Duodenal mucosa (tissue), 2 donors: Measurements from ENCODE around the gene NSUN2.
"Not testable (repeated sequence)": the region's sequence is repeated elsewhere in the genome, so short reads cannot be mapped to it uniquely, and the experiment has no call there.

Experiments
- H3K27ac ChIP-seq: one replicate; pipeline ENCODE4 v1.7.0; 2013; ENCODE audit warnings: low read depth, low read length
- H3K27me3 ChIP-seq, 2 donors: one replicate each; pipeline ENCODE4 v1.7.0; 2013; ENCODE audit warnings: low read length in 2 of 2, control low read depth in 1 of 2; ENCODE audit not compliant: insufficient read depth in 2 of 2, control insufficient read depth in 1 of 2
- H3K36me3 ChIP-seq, 2 donors: one replicate each; pipeline ENCODE4 v1.7.0; 2013; ENCODE audit warnings: low read length in 2 of 2, control low read depth in 1 of 2; ENCODE audit not compliant: insufficient read depth in 2 of 2, control insufficient read depth in 1 of 2
- H3K4me1 ChIP-seq, 2 donors: one replicate each; pipeline ENCODE4 v1.7.0; 2013; ENCODE audit warnings: low read length in 2 of 2, control low read depth in 1 of 2; ENCODE audit not compliant: insufficient read depth in 2 of 2, control insufficient read depth in 1 of 2
- H3K4me3 ChIP-seq, 2 donors: one replicate each; pipeline ENCODE4 v1.7.0; 2013; ENCODE audit warnings: low read length in 2 of 2, low read depth in 1 of 2
- H3K9ac ChIP-seq, 2 donors: one replicate each; pipeline ENCODE4 v1.7.0; 2013; ENCODE audit warnings: low read length in 2 of 2, low read depth in 1 of 2
- H3K9me3 ChIP-seq, 2 donors: one replicate each; pipeline ENCODE4 v1.7.0; 2013; ENCODE audit warnings: low read length in 2 of 2, control low read depth in 1 of 2; ENCODE audit not compliant: control insufficient read depth in 1 of 2

Gene NSUN2

DNA sequence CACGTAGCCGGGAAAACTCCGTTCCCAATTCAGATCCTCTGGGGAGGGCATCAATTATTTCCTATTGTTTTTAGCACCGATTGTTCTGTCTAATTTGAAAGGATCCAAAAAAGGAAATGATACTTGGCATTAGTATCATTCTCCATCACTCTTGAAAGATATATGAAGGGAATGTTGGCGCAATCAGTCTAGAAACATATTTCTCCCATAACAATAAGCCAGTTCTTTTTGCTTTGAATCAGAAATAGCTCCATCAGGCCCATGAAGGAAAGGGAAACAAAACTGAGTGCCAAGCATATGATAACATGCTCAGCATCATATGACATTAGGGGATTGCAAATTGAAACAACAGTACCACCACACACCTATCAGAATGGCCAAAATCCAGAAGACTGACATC, 40.2 kb upstream of the NSUN2 start:
- Histone ChIP-seq H3K36me3 (peaks cover 0 to 7% of the 10 kb centered on the region in 2 donors), H3K9me3 (no peaks in the 10 kb centered on the region), H3K9ac (no peak overlapping the region), H3K4me1 (no peaks in the 10 kb centered on the region), H3K27ac (no peak overlapping the region), H3K27me3 (no peaks in the 10 kb centered on the region), H3K4me3 (no peak overlapping the region)

DNA sequence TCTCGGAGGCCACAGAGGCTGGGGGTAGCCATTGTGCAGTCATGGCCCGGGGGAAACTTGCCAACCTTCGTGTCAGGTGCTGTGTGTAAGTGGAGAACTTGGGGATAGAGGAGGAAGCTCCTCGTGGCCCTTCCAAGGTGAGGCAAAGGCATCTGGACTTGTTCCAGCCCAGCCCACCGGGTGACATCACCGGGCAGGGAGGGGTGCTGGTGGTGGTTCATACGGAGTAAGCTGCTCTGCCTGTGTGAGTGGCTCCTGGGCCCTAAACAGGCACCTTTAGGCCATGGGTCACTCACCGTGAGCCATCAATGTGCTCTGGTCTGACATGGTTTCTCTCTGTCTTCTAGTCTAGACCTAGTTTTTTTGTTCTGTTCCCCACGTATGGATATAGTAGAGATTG, 35.9 kb upstream of the NSUN2 start:
- not testable (repeated sequence) for H3K36me3 ChIP-seq, H3K9ac ChIP-seq, H3K4me1 ChIP-seq, H3K9me3 ChIP-seq, H3K27me3 ChIP-seq, H3K4me3 ChIP-seq, H3K27ac ChIP-seq

DNA sequence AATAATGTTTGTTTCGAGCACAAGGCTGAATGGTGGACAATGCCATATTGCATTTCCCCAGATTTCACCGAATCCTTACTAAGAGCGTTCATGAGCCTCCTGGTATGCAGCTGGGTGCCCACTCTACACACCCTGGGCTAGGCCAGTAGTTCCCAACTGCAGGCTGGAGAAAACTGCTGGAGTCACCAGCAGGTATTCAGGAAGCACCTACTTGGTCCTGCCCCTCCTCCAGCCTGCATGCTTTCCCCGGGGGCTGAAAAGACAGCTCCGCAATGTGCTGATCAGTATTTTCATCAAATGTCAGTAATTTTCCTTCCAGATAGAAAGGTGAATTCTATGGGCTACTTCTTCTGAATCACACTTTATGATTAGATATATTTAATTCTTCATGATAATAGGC, 34.8 kb upstream of the NSUN2 start:
- Histone ChIP-seq H3K4me1 (no peaks in the 10 kb centered on the region), H3K9ac (no peak overlapping the region), H3K9me3 (no peaks in the 10 kb centered on the region), H3K4me3 (no peak overlapping the region), H3K36me3 (peaks cover 0 to 9% of the 10 kb centered on the region in 2 donors), H3K27me3 (no peaks in the 10 kb centered on the region), H3K27ac (no peak overlapping the region)

DNA sequence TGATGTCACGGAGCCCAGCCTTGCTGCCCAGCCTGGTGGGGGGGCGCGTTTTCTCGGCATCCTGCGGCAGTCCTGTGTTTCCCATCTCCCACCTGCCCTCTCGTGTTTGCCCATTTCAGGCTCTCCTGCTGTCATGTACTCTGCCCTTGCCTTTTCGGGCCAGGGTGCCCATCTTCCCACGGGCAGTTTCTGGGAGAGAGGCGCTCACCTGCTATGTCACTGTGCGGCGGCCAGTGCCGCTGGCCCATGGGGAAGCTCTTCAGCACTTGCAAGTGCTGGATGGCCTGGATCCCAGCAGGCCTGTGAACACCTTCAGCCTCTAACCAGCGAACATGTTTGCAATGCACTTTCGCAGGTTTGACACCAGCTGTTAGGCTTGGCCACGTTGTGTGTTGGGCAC, 33.9 kb upstream of the NSUN2 start:
- H3K27ac ChIP-seq = no peak overlapping the region
- H3K9me3 ChIP-seq = no peaks in the 10 kb centered on the region
- H3K27me3 ChIP-seq = no peaks in the 10 kb centered on the region
- peaks cover 0 to 9% of the 10 kb centered on the region in 2 donors for H3K36me3 ChIP-seq
- no peak overlapping the region for H3K9ac ChIP-seq
- no peak overlapping the region for H3K4me3 ChIP-seq
- H3K4me1 ChIP-seq = no peaks in the 10 kb centered on the region

DNA sequence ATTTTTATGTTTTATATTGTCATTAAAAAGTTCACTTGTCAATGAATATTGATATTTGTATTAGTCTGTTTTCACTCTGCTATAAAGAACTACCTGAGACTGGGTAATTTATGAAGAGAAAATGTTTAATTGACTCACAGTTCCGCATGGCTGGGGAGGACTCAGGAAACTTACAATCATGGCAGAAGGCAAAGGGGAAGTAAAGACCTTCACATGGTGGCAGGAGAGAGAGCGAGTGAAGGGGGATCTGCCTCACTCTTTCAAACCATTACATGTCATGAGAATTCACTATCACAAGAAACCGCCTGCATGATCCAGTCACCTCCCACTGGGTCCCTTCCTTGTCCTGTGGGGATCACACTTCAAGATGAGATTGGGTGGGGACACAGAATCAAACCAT, 27.8 kb upstream of the NSUN2 start:
- peak overlapping the region in 1 of 2 donors; percentile 13 for H3K9ac ChIP-seq
- H3K27me3 ChIP-seq = no peaks in the 10 kb centered on the region
- peaks cover 9 to 10% of the 10 kb centered on the region in 2 donors for H3K4me1 ChIP-seq
- H3K36me3 ChIP-seq = peaks cover 16 to 24% of the 10 kb centered on the region in 2 donors
- H3K9me3 ChIP-seq = peaks cover 6 to 7% of the 10 kb centered on the region in 2 donors
- peak overlapping the region; percentile 5 to 33 for H3K4me3 ChIP-seq
- no peak overlapping the region for H3K27ac ChIP-seq

DNA sequence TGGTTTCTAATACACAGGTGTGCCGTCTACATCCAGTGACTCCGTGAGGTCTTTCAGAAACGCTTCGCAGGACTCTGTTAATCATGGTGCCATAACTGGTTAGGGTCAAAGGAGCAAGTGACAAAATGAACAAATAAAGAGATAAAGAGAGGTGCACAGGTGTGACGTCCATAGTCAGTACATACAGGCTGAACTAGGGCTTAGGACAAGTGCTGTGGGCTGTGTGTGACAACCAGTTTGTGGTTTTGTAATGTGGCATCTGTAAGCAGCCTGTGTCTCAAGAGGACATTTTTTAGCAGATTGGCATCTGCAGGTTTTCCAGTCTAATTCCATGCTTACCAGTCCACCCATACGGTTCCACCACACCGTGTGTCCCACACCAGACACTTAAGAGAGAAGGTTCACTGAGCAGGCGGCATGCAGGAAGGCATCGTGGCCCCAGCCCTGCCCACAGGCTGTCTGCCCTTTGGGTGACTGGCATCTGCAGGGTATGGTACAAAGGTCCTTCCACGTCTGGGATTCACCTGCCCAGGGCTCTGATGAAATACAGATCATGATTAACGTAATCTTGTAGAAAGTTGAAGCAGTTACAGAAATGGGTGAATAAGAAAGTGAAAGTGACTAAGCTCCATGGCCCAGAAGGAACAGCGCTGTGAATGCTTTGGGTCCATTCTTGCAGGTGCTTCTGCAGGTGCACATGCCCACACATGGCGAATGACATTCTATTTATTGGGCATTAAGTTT, 27.3 kb upstream of the NSUN2 start:
- H3K4me3 ChIP-seq = peak overlapping the region; percentile 5 to 33
- H3K27ac ChIP-seq = peak overlapping the region; percentile 17
- H3K9me3 ChIP-seq = peaks cover 6 to 7% of the 10 kb centered on the region in 2 donors
- H3K9ac ChIP-seq = no peak overlapping the region
- H3K4me1 ChIP-seq = peaks cover 9 to 10% of the 10 kb centered on the region in 2 donors
- no peaks in the 10 kb centered on the region for H3K27me3 ChIP-seq
- peaks cover 21 to 24% of the 10 kb centered on the region in 2 donors for H3K36me3 ChIP-seq

DNA sequence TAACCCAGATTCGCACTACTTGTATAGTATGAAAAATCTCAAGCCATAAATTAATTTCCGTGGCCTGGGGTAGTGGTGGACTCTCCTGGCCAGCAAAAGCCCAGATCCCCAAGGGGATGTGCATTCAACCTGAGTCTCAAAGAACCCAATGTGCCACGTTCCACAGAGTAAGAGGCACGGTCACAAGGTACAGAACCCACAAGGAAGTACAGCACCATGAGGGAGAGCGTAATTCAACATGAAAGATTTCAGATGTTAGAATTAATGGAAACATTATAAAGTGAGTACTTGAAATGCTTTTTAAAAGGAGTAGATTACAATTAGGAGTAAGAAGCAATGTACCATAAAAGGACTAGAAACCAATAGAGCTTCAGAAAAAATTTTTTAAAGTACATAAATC, 23.8 kb upstream of the NSUN2 start:
- Histone ChIP-seq H3K4me3 (no peak overlapping the region), H3K9ac (no peak overlapping the region), H3K9me3 (peaks cover 6 to 7% of the 10 kb centered on the region in 2 donors), H3K27ac (no peak overlapping the region), H3K4me1 (peaks cover 9 to 10% of the 10 kb centered on the region in 2 donors), H3K36me3 (peaks cover 25 to 29% of the 10 kb centered on the region in 2 donors), H3K27me3 (no peaks in the 10 kb centered on the region)

DNA sequence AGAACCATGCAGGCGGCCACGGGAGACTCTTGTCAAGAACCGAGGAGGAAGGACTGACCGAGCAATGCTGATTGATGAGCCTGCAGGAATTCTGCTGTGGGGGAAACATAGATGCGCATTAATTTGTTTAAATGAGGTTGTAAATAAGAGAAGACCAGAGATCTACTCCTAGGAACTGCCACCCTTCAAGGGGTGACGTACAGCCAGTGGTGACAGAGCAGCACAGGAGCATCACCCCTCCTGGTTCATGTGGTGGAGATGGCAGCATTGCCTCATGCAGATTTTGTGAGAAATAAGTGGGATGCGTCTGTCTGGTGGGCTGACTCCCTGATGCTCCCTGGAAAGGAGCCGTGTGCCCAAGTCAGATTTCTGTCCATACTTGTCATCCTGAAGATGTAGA, 22.6 kb upstream of the NSUN2 start:
- no peak overlapping the region for H3K9ac ChIP-seq
- peaks cover 25 to 29% of the 10 kb centered on the region in 2 donors for H3K36me3 ChIP-seq
- H3K9me3 ChIP-seq = peaks cover 6 to 7% of the 10 kb centered on the region in 2 donors
- H3K27ac ChIP-seq = no peak overlapping the region
- H3K4me1 ChIP-seq = peaks cover 4 to 9% of the 10 kb centered on the region in 2 donors
- no peaks in the 10 kb centered on the region for H3K27me3 ChIP-seq
- no peak overlapping the region for H3K4me3 ChIP-seq

DNA sequence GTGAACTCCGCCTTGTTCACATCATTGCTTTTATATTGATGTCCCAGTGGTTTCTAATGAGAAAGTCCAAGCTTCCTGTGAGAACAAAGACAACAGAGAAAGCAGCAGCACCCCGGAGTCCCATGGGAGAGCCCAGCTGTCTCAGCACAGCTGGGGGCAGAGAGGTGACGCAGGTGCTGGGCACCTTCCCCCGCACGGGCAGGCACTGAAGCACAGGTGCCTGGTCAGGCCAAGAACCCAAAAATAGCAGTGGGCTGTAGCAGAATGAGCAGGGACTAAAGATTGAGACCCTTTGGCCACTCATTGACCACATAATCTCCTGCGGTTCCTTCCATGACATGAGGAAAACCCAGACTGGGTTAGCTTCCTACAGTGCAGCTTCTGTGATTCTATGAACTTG, 19.2 kb upstream of the NSUN2 start:
- no peak overlapping the region for H3K9ac ChIP-seq
- no peaks in the 10 kb centered on the region for H3K27me3 ChIP-seq
- H3K9me3 ChIP-seq = peaks cover 6 to 7% of the 10 kb centered on the region in 2 donors
- H3K36me3 ChIP-seq = peaks cover 20 to 21% of the 10 kb centered on the region in 2 donors
- no peak overlapping the region for H3K27ac ChIP-seq
- no peaks in the 10 kb centered on the region for H3K4me1 ChIP-seq
- H3K4me3 ChIP-seq = no peak overlapping the region

DNA sequence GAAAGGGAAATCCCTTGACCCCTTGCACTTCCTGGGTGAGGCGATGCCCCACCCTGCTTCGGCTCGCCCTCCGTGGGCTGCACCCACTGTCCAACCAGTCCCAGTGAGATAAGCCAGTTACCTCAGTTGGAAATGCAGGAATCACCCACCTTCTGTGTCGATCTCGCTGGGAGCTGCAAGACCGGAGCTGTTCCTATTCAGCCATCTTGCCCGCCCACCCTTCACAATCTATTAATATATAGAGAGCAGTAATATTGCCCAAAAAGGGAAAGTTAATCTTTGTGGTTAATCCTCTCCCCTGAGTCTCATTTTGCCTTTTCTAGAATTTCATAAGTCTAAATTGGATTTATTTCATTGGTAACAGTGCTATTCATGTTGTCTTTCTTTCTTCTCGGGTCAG, 16.8 kb upstream of the NSUN2 start:
- no peak overlapping the region for H3K27ac ChIP-seq
- no peak overlapping the region for H3K9ac ChIP-seq
- no peaks in the 10 kb centered on the region for H3K27me3 ChIP-seq
- H3K9me3 ChIP-seq = no peaks in the 10 kb centered on the region
- H3K4me3 ChIP-seq = no peak overlapping the region
- peaks cover 4 to 12% of the 10 kb centered on the region in 2 donors for H3K36me3 ChIP-seq
- H3K4me1 ChIP-seq = no peaks in the 10 kb centered on the region
